GM23338 (cell line): Measurements from ENCODE around the gene ERC1. TPM values are rescaled to one million over a fixed set of nuclear protein-coding genes. Genes with fewer than 3 reads are reported as not detected.

Experiments
- ATAC-seq: fragments of 200-7000 bp; cut with Tn5 transposase; 3 replicates; pipeline ENCODE4 v1.9.1; 2020
- DNase-seq: peaks from one replicate; pipeline ENCODE4 v3.0.0-alpha.2; 2015; ENCODE audit warnings: low spot score
- H2AFZ ChIP-seq: fragments of 200-600 bp; sonication (generic); 2 replicates; pipeline ENCODE4 v1.8.0; 2016; ENCODE audit warnings: antibody characterized with exemption, mild to moderate bottlenecking, moderate library complexity
- H3F3A ChIP-seq: fragments of 200-600 bp; sonication (generic); replicated peaks from 2 replicates; pipeline ENCODE4 v1.8.0; 2017; ENCODE audit warnings: antibody characterized with exemption, mixed run types, low read depth
- H3K27ac ChIP-seq: fragments of 200-600 bp; sonication (generic); 2 replicates; pipeline ENCODE4 v1.6.1; 2016; ENCODE audit warnings: low read depth
- H3K27me3 ChIP-seq: fragments of 200-600 bp; sonication (generic); 2 replicates; pipeline ENCODE4 v1.8.0; 2016; ENCODE audit warnings: mild to moderate bottlenecking, mixed run types, moderate library complexity; ENCODE audit not compliant: insufficient read depth
- H3K36me3 ChIP-seq: fragments of 200-600 bp; sonication (generic); 2 replicates; pipeline ENCODE4 v1.8.0; 2016; ENCODE audit warnings: mild to moderate bottlenecking; ENCODE audit not compliant: insufficient read depth
- H3K4me1 ChIP-seq: fragments of 200-600 bp; sonication (generic); 2 replicates; pipeline ENCODE4 v1.8.0; 2016; ENCODE audit warnings: mild to moderate bottlenecking, moderate library complexity; ENCODE audit not compliant: insufficient read depth
- H3K4me2 ChIP-seq: fragments of 200-600 bp; sonication (generic); 2 replicates; pipeline ENCODE4 v1.7.1; 2017; ENCODE audit warnings: mixed run types
- H3K4me3 ChIP-seq: fragments of 200-600 bp; sonication (generic); 2 replicates; pipeline ENCODE4 v1.6.1; 2016; ENCODE audit warnings: mixed run types
- H3K79me2 ChIP-seq: fragments of 200-600 bp; sonication (generic); replicated peaks from 2 replicates; pipeline ENCODE4 v1.8.0; 2017; ENCODE audit warnings: mild to moderate bottlenecking; ENCODE audit not compliant: insufficient read depth
- H3K9me2 ChIP-seq: fragments of 200-600 bp; sonication (generic); 2 replicates; pipeline ENCODE4 v1.8.0; 2017; ENCODE audit not compliant: insufficient read depth
- H4K20me1 ChIP-seq: fragments of 200-600 bp; sonication (generic); replicated peaks from 2 replicates; pipeline ENCODE4 v1.8.0; 2017; ENCODE audit warnings: mild to moderate bottlenecking; ENCODE audit not compliant: insufficient read depth
- H3K27ac Mint-ChIP-seq: 2 replicates; pipeline ENCODE4 v1.8.0; 2020; ENCODE audit warnings: inconsistent platforms, mild to moderate bottlenecking, moderate library complexity, mixed read lengths
- H3K27me3 Mint-ChIP-seq: 3 replicates; pipeline ENCODE4 v1.8.0; 2022; ENCODE audit warnings: low read depth, mild to moderate bottlenecking, moderate library complexity, mixed read lengths, inconsistent platforms; ENCODE audit not compliant: insufficient read depth, poor library complexity
- H3K36me3 Mint-ChIP-seq: 3 replicates; pipeline ENCODE4 v1.8.0; 2021; ENCODE audit warnings: low read depth, mild to moderate bottlenecking, inconsistent platforms, moderate library complexity, mixed read lengths
- H3K4me1 Mint-ChIP-seq: 3 replicates; pipeline ENCODE4 v1.8.0; 2020; ENCODE audit warnings: mild to moderate bottlenecking, inconsistent platforms, mixed read lengths
- H3K4me3 Mint-ChIP-seq: 3 replicates; pipeline ENCODE4 v1.8.0; 2021; ENCODE audit warnings: moderate library complexity, mild to moderate bottlenecking, inconsistent platforms, mixed read lengths
- H3K9me3 Mint-ChIP-seq: 3 replicates; pipeline ENCODE4 v1.8.0; 2020; ENCODE audit warnings: moderate library complexity, mild to moderate bottlenecking, inconsistent platforms, mixed read lengths
- EZH2 ChIP-seq: fragments of 200-600 bp; sonication (generic); IDR thresholded peaks from one replicate; pipeline ENCODE4 v1.8.0; 2017; ENCODE audit warnings: antibody characterized with exemption, mild to moderate bottlenecking, low read depth; ENCODE audit not compliant: unreplicated experiment
- EZH2phosphoT487 ChIP-seq: fragments of 200-600 bp; sonication (generic); IDR thresholded peaks from one replicate; pipeline ENCODE4 v1.8.1; 2018; ENCODE audit warnings: antibody characterized with exemption; ENCODE audit not compliant: unreplicated experiment
- JUNB ChIP-seq: IDR thresholded peaks from one replicate; pipeline ENCODE4 v1.6.1; 2016; ENCODE audit warnings: antibody characterized with exemption; ENCODE audit not compliant: unreplicated experiment
- NANOG ChIP-seq: IDR thresholded peaks from 2 replicates; pipeline ENCODE4 v1.6.1; 2016; ENCODE audit warnings: antibody characterized with exemption, borderline replicate concordance
- POLR2AphosphoS5 ChIP-seq: IDR thresholded peaks from 2 replicates; pipeline ENCODE4 v1.6.1; 2016; ENCODE audit warnings: antibody characterized with exemption, low read depth
- REST ChIP-seq: IDR thresholded peaks from one replicate; pipeline ENCODE4 v1.6.1; 2018; ENCODE audit warnings: antibody characterized with exemption; ENCODE audit not compliant: unreplicated experiment
- STAT1 ChIP-seq: IDR thresholded peaks from one replicate; pipeline ENCODE4 v1.6.1; 2016; ENCODE audit warnings: antibody characterized with exemption; ENCODE audit not compliant: unreplicated experiment
- ZNF114 ChIP-seq: fragments of 250-450 bp; sonication (Bioruptor Pico); IDR thresholded peaks from 2 replicates; pipeline ENCODE4 v1.5.0; 2020; ENCODE audit warnings: mild to moderate bottlenecking, moderate library complexity
- ZNF331 ChIP-seq: fragments of 250-450 bp; sonication (Bioruptor Pico); IDR thresholded peaks from 2 replicates; pipeline ENCODE4 v1.5.0; 2020; ENCODE audit warnings: low read depth, mild to moderate bottlenecking, moderate library complexity
- ZNF462 ChIP-seq: fragments of 250-450 bp; sonication (Bioruptor Pico); IDR thresholded peaks from 2 replicates; pipeline ENCODE4 v1.5.0; 2020; ENCODE audit warnings: mild to moderate bottlenecking, moderate library complexity
- polyA plus RNA-seq: library from polyadenylated mRNA; unstranded; fragments of >200 nt; fragmentation: Nextera tagmentation; extraction: Ambion mirVana; gene quantifications from 2 replicates; pipeline ENCODE4 v1.2.1, GENCODE V29; 2016
- total RNA-seq: library from RNA; depleted of rRNA; stranded (reverse); fragments of >200 nt; shearing (Covaris generic); gene quantifications from 2 replicates; pipeline ENCODE4 v1.2.3, GENCODE V29; 2014

Gene ERC1
- total and polyA plus RNA-seq, 2 experiments from 2014 or later = 28.1 to 35.3 TPM

DNA sequence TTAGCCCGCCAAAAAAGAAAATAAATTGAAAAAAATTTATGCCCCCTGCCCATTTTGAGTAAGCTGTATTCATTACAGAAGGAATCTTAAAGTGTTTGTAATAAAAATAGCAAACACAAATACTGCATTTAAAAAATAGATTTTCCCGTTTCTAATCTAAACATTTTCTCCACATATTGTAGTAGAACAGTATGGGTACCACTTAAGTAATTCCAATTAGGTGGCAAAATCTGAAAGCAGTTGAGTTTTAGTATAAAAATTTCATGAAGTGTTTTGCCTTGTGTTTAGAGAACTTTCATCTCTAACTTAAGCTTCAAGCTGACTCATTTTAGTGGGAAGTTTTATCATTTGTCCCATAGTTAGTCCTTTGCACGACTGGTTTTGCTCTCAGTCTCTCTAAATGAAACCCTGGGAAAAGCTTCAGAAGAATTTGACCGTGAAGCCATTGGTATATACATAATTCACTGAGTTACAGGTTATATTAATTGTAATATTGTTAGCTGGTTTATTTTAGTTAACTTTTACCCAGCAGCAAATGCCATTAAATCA lies 214.6 kb downstream of the ERC1 start:
- H3K4me1 ChIP-seq = peaks cover 29% of the 10 kb centered on the region
- H3K79me2 ChIP-seq = no peaks in the 10 kb centered on the region
- TF ChIP-seq ZNF114 (CRISPR knock-in tag) (no peak), ZNF331 (CRISPR knock-in tag) (no peak), EZH2 (no peak)
- Mint-ChIP-seq H3K4me1 (peaks cover 19% of the 10 kb centered on the region), H3K27ac (peak overlapping the region; percentile 51; the same call in 1 of the 2 replicates), H3K36me3 (no peaks in the 10 kb centered on the region), H3K9me3 (no peaks in the 10 kb centered on the region), H3K4me3 (no peak overlapping the region), H3K27me3 (no peaks in the 10 kb centered on the region)
- no peaks in the 10 kb centered on the region for H3K9me2 ChIP-seq
- H3K27me3 ChIP-seq = no peaks in the 10 kb centered on the region
- no peak overlapping the region for H2AFZ ChIP-seq
- H4K20me1 ChIP-seq = no peaks in the 10 kb centered on the region
- no peak overlapping the region for H3K4me3 ChIP-seq
- H3K4me2 ChIP-seq = no peak overlapping the region
- H3K36me3 ChIP-seq = no peaks in the 10 kb centered on the region
- ATAC-seq (no peak), DNase-seq (no peak)
- no peaks in the 10 kb centered on the region for H3F3A ChIP-seq
- H3K27ac ChIP-seq = no peak overlapping the region

DNA sequence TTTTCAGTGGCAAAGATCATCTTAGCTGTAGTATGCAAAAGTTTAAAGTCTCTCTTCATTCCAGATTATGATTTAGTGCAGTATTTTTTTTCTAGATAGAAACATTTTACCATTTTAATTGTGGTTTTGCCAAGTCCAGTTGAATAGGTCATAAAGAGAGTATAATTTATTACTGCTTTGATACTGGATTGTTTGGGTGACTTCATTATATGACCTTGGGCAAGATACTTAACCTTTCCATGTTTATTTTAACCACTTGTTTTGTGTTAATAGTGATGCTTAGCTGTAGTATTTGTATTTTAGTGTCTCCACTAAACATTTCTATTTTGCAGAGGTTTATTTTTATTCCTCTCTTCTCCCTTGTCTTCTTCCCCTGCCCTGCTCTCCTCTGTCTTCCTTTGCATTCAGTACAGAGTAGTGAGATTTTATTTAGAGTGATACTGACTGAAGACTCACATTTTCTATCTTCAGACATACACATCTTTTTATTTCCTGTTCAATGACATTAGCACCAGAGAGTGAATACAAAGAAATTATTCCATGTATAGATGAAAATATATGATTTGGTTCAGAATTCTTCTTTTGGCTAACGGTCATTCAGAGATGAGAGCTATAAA lies 215.2 kb downstream of the ERC1 start:
- H3K36me3 Mint-ChIP-seq = no peaks in the 10 kb centered on the region
- Histone ChIP-seq H3K27ac (no peak overlapping the region), H3K79me2 (no peaks in the 10 kb centered on the region), H4K20me1 (no peaks in the 10 kb centered on the region), H3K9me2 (no peaks in the 10 kb centered on the region), H3K36me3 (no peaks in the 10 kb centered on the region), H3K4me3 (no peak overlapping the region), H3K4me1 (peaks cover 29% of the 10 kb centered on the region), H3K27me3 (no peaks in the 10 kb centered on the region), H3K4me2 (no peak overlapping the region), H2AFZ (no peak overlapping the region), H3F3A (no peaks in the 10 kb centered on the region)
- DNase-seq (no peak), ATAC-seq (no peak)
- H3K4me3 Mint-ChIP-seq = no peak overlapping the region
- peak overlapping the region; percentile 58 for H3K27ac Mint-ChIP-seq
- peaks cover 19% of the 10 kb centered on the region for H3K4me1 Mint-ChIP-seq
- H3K27me3 Mint-ChIP-seq = no peaks in the 10 kb centered on the region
- H3K9me3 Mint-ChIP-seq = no peaks in the 10 kb centered on the region
- TF ChIP-seq EZH2phosphoT487 (no peak), REST (no peak), EZH2 (no peak), POLR2AphosphoS5 (no peak), ZNF462 (CRISPR knock-in tag) (no peak), NANOG (no peak), STAT1 (no peak), ZNF331 (CRISPR knock-in tag) (no peak), JUNB (no peak)
